ENCODE measurements around the gene GPR137C. TPM values are rescaled to one million over a fixed set of nuclear protein-coding genes. Genes with fewer than 3 reads are reported as not detected.

Gene GPR137C
- total and polyA plus RNA-seq, 2 of the 8 experiments (the other 6 are each of a cell fraction or from before 2014, with no cell fraction given), result 2.7 to 4.3 TPM

- Histone ChIP-seq H3K9ac (replicated peaks in 1 of 4; ENCODE audit: extremely low read depth in 1 of 4, low read depth in 3 of 4, low read length in 3 of 4) (no peak overlapping the region), H3K4me1 (replicated peaks in 1 of 4; ENCODE audit: control insufficient read depth in 3 of 4, insufficient read depth in 4 of 4, low read length in 3 of 4) (no peaks in the 10 kb centered on the region), H3K9me3 (ENCODE audit: insufficient read depth in 2 of 2, low read depth in 1 of 2, low read length in 1 of 2) (no peaks in the 10 kb centered on the region), H4K8ac (ENCODE audit: extremely low read depth, insufficient read depth, low read length) (no peak overlapping the region), H2BK120ac (replicated peaks; ENCODE audit: low read depth, low read length) (no peak overlapping the region), H3K36me3 (ENCODE audit: control insufficient read depth in 2 of 4, insufficient read depth in 4 of 4, low read length in 3 of 4) (peaks cover 0 to 27% (median 6%) of the 10 kb centered on the region in 4 experiments; a peak in 3 of 8 replicates), H2BK20ac (ENCODE audit: low read length) (no peak overlapping the region), H3K56ac (replicated peaks; ENCODE audit: insufficient read length, low read depth, low read length) (no peak overlapping the region), H2AK5ac (ENCODE audit: low read depth, low read length) (no peak overlapping the region), H2AFZ (ENCODE audit: low read length) (no peak overlapping the region), H3K27me3 (replicated peaks in 1 of 4; ENCODE audit: control insufficient read depth in 3 of 4, extremely low read depth in 1 of 4, insufficient read depth in 3 of 4, low read length in 3 of 4) (no peaks in the 10 kb centered on the region), H3K18ac (ENCODE audit: extremely low read depth, low read length) (no peak overlapping the region), H3K79me1 (ENCODE audit: low read depth, low read length) (no peaks in the 10 kb centered on the region), H2BK5ac (ENCODE audit: low read depth, low read length) (no peak overlapping the region), H3K4me3 (ENCODE audit: extremely low read depth in 1 of 4, insufficient read depth in 2 of 4, low read depth in 3 of 4, low read length in 4 of 4) (no peak overlapping the region), H3K27ac (ENCODE audit: low read depth, low read length) (no peak overlapping the region), H2BK15ac (ENCODE audit: low read length) (no peak overlapping the region), H4K20me1 (replicated peaks in 1 of 2; ENCODE audit: control insufficient read depth in 1 of 2, insufficient read depth in 2 of 2, low read length in 2 of 2) (no peaks in the 10 kb centered on the region), H3K79me2 (ENCODE audit: control insufficient read depth in 1 of 2, insufficient read depth in 2 of 2, low read length in 2 of 2) (no peaks in the 10 kb centered on the region), H4K91ac (replicated peaks; ENCODE audit: insufficient read length, low read length) (no peak overlapping the region), H3K23me2 (ENCODE audit: low read depth, low read length) (no peaks in the 10 kb centered on the region; the same call in 1 of the 2 replicates), H3K4me2 (ENCODE audit: insufficient read depth in 1 of 2, low read depth in 2 of 2, low read length in 2 of 2) (no peak overlapping the region), H3K23ac (ENCODE audit: insufficient read length) (no peak overlapping the region), H2BK12ac (ENCODE audit: low read depth, low read length) (no peak overlapping the region), H3K14ac (ENCODE audit: insufficient read length) (no peak overlapping the region), H3K4ac (replicated peaks; ENCODE audit: insufficient read length, low read depth, low read length) (no peak overlapping the region), H4K5ac (ENCODE audit: insufficient read length, low read depth, low read length) (no peak overlapping the region)
- DNase-seq (ENCODE audit: low read depth in 1 of 2, low spot score in 2 of 2), result no peak
- POLR2A ChIA-PET (ENCODE audit: partially characterized antibody), result no interaction called here
- WGBS, 2 experiments (ENCODE audit: extremely low coverage in 1 of 2, insufficient coverage in 1 of 2, insufficient read length in 1 of 2, insufficient replicate concordance in 2 of 2, low coverage in 1 of 2, low lambda C conversion rate in 2 of 2, missing lambda C conversion rate in 1 of 2), result 91% methylated on average over 1 of the region's 1 CpG; no CpG with 5 or more reads in 1 of the 2 experiments
- TF ChIP-seq JUN (IDR thresholded peaks at IDR 0.05; ENCODE audit: low read depth, low read length), result no peak
- TF ChIP-seq KDM4A (IDR thresholded peaks at IDR 0.05; ENCODE audit: low read depth, low read length, severe bottlenecking), result no peak
- TF ChIP-seq PHF8 (conservative IDR thresholded peaks at IDR 0.05; ENCODE audit: low read depth, low read length), result no peak
- TF ChIP-seq GTF2F1 (IDR thresholded peaks at IDR 0.05; ENCODE audit: borderline replicate concordance, low read depth, low read length), result no peak
- TF ChIP-seq TAF1 (IDR thresholded peaks at IDR 0.05; ENCODE audit: low read depth, low read length), result no peak
- no peak for TF ChIP-seq GABPA (IDR thresholded peaks at IDR 0.05; ENCODE audit: borderline replicate concordance, insufficient read depth, low read length)
- no peak for TF ChIP-seq CTBP2 (IDR thresholded peaks at IDR 0.05; ENCODE audit: borderline replicate concordance, insufficient read depth, insufficient read length, low read length)
- TF ChIP-seq SAP30 (IDR thresholded peaks at IDR 0.05; ENCODE audit: insufficient read depth, insufficient replicate concordance, low read length), result no peak
- TF ChIP-seq SIN3A (conservative IDR thresholded peaks at IDR 0.05 in 1 of 2, IDR thresholded peaks at IDR 0.05 in 1 of 2; ENCODE audit: low read depth in 1 of 2, low read length in 2 of 2), result no peak
- no peak for TF ChIP-seq NRF1 (IDR thresholded peaks at IDR 0.05; ENCODE audit: low read depth, low read length)
- TF ChIP-seq BACH1 (IDR thresholded peaks at IDR 0.05; ENCODE audit: low read length), result no peak
- no peak for TF ChIP-seq TAF7 (optimal IDR thresholded peaks at IDR 0.05; ENCODE audit: borderline replicate concordance, low read depth, low read length)
- TF ChIP-seq SP1 (IDR thresholded peaks at IDR 0.05; ENCODE audit: low read depth, low read length), result no peak
- TF ChIP-seq SP2 (IDR thresholded peaks at IDR 0.05; ENCODE audit: low read length), result no peak
- no peak for FAIRE-seq
- CTCF ChIA-PET (ENCODE audit: partially characterized antibody), result no interaction called here
Measured at GRCh38 chr14:52649511-52649910, 96.9 kb downstream of the GPR137C start.
